GM19240 (cell line): ENCODE measurements around the gene ZW10.
A peak's percentile ranks its signal among the peaks of the same experiment; 100 is the strongest.
"Not testable (repeated sequence)": the region's sequence is repeated elsewhere in the genome, so short reads cannot be mapped to it uniquely, and the experiment has no call there.

Source experiments
- DNase-seq: peaks from one replicate; pipeline ENCODE4 v3.0.0; 2011; ENCODE audit warnings: low spot score; ENCODE audit not compliant: insufficient read length

Gene ZW10

GRCh38 chr11:113773416-113774173 is at the start of gene ZW10:
Gene ZW10 (minus strand): TSS chr11:113773692. CDS start chr11:113773666, 26 bp downstream.
- peak; percentile 75 for DNase-seq

GRCh38 chr11:113818426-113818825 is 44.9 kb upstream of the ZW10 start:
- no peak for DNase-seq

- DNase-seq = no peak
Measured at GRCh38 chr11:113817626-113818025, 44.1 kb upstream of the ZW10 start.

- no peak for DNase-seq
Measured at GRCh38 chr11:113817162-113817561, 43.7 kb upstream of the ZW10 start.

GRCh38 chr11:113814181-113814580 is 40.7 kb upstream of the ZW10 start:
- no peak for DNase-seq

GRCh38 chr11:113808931-113809330 is 35.4 kb upstream of the ZW10 start:
- DNase-seq = no peak

- no peak for DNase-seq
Measured at GRCh38 chr11:113806406-113806805, 32.9 kb upstream of the ZW10 start.

GRCh38 chr11:113805640-113806039 is 32.1 kb upstream of the ZW10 start:
- no peak for DNase-seq

- DNase-seq = no peak
Measured at GRCh38 chr11:113802621-113803020, 29.1 kb upstream of the ZW10 start.

GRCh38 chr11:113796663-113797259 is 23.3 kb upstream of the ZW10 start:
- DNase-seq = peak; percentile 25

- DNase-seq = no peak
Measured at GRCh38 chr11:113789675-113790320, 16.3 kb upstream of the ZW10 start.

GRCh38 chr11:113789016-113789415 is 15.5 kb upstream of the ZW10 start:
- not testable (repeated sequence) for DNase-seq

- DNase-seq = no peak
Measured at GRCh38 chr11:113782134-113782533, 8.6 kb upstream of the ZW10 start.

GRCh38 chr11:113781682-113782081 is 8.2 kb upstream of the ZW10 start:
- no peak for DNase-seq

GRCh38 chr11:113779496-113779895 is 6.0 kb upstream of the ZW10 start, which contains the start of gene CLDN25:
Gene CLDN25 (plus strand): TSS chr11:113779796. CDS start chr11:113779796, 0 bp downstream.
- DNase-seq = no peak

GRCh38 chr11:113778111-113778910 is 4.8 kb upstream of the ZW10 start:
- no peak for DNase-seq

GRCh38 chr11:113774174-113774503 is 647 bp upstream of the ZW10 start:
- DNase-seq = no peak

GRCh38 chr11:113773092-113773415 is 438 bp downstream of the ZW10 start:
- DNase-seq = no peak

GRCh38 chr11:113771964-113772363 is 1.5 kb downstream of the ZW10 start:
- no peak for DNase-seq

GRCh38 chr11:113764527-113765219 is 8.8 kb downstream of the ZW10 start:
- DNase-seq = no peak

GRCh38 chr11:113763040-113763439 is 10.5 kb downstream of the ZW10 start:
- DNase-seq = not testable (repeated sequence)
